ENCODE measurements around the gene NAT16. TPM values are rescaled to one million over a fixed set of nuclear protein-coding genes. Genes with fewer than 3 reads are reported as not detected.

Gene NAT16
- total and polyA plus RNA-seq, 2 of the 13 experiments (the other 11 are each of a cell fraction or from before 2014, with no cell fraction given) = 0.04 TPM; not detected in 1

GRCh38 chr7:101121991-101122932 is 57.8 kb downstream of the NAT16 start (continued):
- peak; percentile 26; the same call in 1 of the 2 replicates for TF ChIP-seq ARID3A (IDR thresholded peaks at IDR 0.05; ENCODE audit: low read depth, low read length)
- TF ChIP-seq SUZ12 (IDR thresholded peaks at IDR 0.05; ENCODE audit: low read depth, low read length) = 0 out of 2 replicates have a peak, but pooled peaks have one; percentile 10
- no peak for TF ChIP-seq ZNF24 (IDR thresholded peaks at IDR 0.05)
- TF ChIP-seq ZNF614 (CRISPR knock-in tag; IDR thresholded peaks at IDR 0.05; ENCODE audit: borderline replicate concordance) = peak; percentile 55; the same call in 1 of the 2 replicates
- TF ChIP-seq HBP1 (CRISPR knock-in tag; IDR thresholded peaks at IDR 0.05; ENCODE audit: low read depth) = no peak
- TF ChIP-seq FOXK2 (IDR thresholded peaks at IDR 0.05) = 0 out of 2 replicates have a peak, but pooled peaks have one; percentile 42
- TF ChIP-seq MEF2D (CRISPR knock-in tag; IDR thresholded peaks at IDR 0.05) = peak; percentile 81
- no peak for TF ChIP-seq KAT2B (IDR thresholded peaks at IDR 0.05; ENCODE audit: borderline replicate concordance, low read depth, low read length)
- no peak; the same call in 1 of the 2 replicates for TF ChIP-seq ZBED4 (CRISPR knock-in tag; IDR thresholded peaks at IDR 0.05; ENCODE audit: borderline replicate concordance)
- TF ChIP-seq ZNF101 (CRISPR knock-in tag; IDR thresholded peaks at IDR 0.05; ENCODE audit: borderline replicate concordance, low read depth) = no peak
- TF ChIP-seq POLR2AphosphoS5 (IDR thresholded peaks at IDR 0.05; ENCODE audit: low read depth, low read length) = peak; percentile 87
- TF ChIP-seq ZNF615 (CRISPR knock-in tag; IDR thresholded peaks at IDR 0.05; ENCODE audit: borderline replicate concordance) = no peak
- TF ChIP-seq ATF7-NPFF (CRISPR knock-in tag; IDR thresholded peaks at IDR 0.05; ENCODE audit: low read depth) = no peak
- 0 out of 2 replicates have a peak, but pooled peaks have one; percentile 7 for TF ChIP-seq HHEX (CRISPR knock-in tag; IDR thresholded peaks at IDR 0.05)
- 0 out of 2 replicates have a peak, but pooled peaks have one; percentile 22 for TF ChIP-seq ZFP37 (CRISPR knock-in tag; IDR thresholded peaks at IDR 0.05; ENCODE audit: borderline replicate concordance)
- no peak for TF ChIP-seq ZNF891 (CRISPR knock-in tag; IDR thresholded peaks at IDR 0.05)
- TF ChIP-seq SMAD3 (CRISPR knock-in tag; IDR thresholded peaks at IDR 0.05) = peak; percentile 21
- no peak for TF ChIP-seq FOXK1 (CRISPR knock-in tag; IDR thresholded peaks at IDR 0.05; ENCODE audit: borderline replicate concordance, low read depth)
- TF ChIP-seq NR1H2 (CRISPR knock-in tag; IDR thresholded peaks at IDR 0.05; ENCODE audit: borderline replicate concordance, low read depth) = no peak
- peak; percentile 73 for TF ChIP-seq ATF3 (CRISPR knock-in tag; IDR thresholded peaks at IDR 0.05)
- TF ChIP-seq SCMH1 (CRISPR knock-in tag; IDR thresholded peaks at IDR 0.05; ENCODE audit: borderline replicate concordance) = no peak
